ENCODE data around the gene HTT.

Gene HTT

DNA sequence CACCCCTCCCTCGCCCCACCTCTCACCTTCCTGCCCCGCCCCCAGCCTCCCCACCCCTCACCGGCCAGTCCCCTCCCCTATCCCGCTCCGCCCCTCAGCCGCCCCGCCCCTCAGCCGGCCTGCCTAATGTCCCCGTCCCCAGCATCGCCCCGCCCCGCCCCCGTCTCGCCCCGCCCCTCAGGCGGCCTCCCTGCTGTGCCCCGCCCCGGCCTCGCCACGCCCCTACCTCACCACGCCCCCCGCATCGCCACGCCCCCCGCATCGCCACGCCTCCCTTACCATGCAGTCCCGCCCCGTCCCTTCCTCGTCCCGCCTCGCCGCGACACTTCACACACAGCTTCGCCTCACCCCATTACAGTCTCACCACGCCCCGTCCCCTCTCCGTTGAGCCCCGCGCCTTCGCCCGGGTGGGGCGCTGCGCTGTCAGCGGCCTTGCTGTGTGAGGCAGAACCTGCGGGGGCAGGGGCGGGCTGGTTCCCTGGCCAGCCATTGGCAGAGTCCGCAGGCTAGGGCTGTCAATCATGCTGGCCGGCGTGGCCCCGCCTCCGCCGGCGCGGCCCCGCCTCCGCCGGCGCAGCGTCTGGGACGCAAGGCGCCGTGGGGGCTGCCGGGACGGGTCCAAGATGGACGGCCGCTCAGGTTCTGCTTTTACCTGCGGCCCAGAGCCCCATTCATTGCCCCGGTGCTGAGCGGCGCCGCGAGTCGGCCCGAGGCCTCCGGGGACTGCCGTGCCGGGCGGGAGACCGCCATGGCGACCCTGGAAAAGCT is at the start of gene HTT, which contains the start of gene HTT-AS:
TSS of gene HTT (plus strand) at position 604 of the 768 bp plus-strand sequence. CDS start at position 749, 145 bp downstream.
TSS of gene HTT-AS (minus strand) at position 461 of the 768 bp plus-strand sequence.
- DNase-seq (ENCODE audit: low read depth) = peak; percentile 86

GRCh38 chr4:3025881-3026280 is 48.6 kb upstream of the HTT start:
- no peak for DNase-seq (ENCODE audit: low read depth)

GRCh38 chr4:3026540-3026939 is 47.9 kb upstream of the HTT start:
- no peak for DNase-seq (ENCODE audit: low read depth)

GRCh38 chr4:3029464-3029863 is 45.0 kb upstream of the HTT start:
- DNase-seq (ENCODE audit: low read depth) = no peak

DNA sequence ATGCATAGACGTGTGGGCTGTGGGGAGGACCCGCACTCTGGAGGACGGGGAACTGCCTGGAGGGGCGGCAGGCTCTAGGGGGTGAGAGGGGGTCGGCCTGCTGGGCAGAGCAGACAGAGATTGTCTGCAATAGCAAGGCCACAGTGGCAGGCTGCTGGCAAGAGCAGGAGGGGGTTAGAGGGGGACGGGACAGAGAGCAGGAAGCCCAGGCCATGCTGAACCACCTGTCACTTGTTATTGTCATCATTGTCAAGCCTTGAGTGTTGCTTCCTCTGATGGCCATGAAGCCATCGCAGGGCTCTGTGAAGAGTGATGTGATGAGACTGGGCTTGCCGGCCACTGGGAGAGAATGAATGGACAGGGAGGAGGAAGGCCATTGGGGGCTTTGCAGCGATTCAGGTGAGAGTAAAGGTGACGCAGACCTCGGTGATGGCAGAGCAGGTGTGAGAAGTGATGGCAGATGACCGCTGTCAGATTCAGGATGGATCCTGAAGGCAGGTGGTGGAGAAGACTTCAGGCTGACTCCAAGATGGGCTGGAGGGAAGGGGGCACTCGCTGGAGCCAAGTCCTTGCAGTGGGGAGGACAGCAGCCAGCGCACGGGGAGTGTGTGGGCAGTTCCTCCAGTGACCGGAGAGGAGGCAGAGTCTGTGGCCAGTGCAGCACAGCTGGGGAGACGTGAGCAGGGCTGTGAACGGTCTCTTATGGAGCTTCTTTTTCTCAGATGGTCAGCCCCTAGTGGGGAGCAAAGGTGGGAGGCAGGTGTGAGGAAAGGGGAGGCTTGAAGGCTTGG is 43.7 kb upstream of the HTT start:
- no peak for DNase-seq (ENCODE audit: low read depth)

GRCh38 chr4:3031357-3032082 is 43.0 kb upstream of the HTT start:
- DNase-seq (ENCODE audit: low read depth) = no peak

- DNase-seq (ENCODE audit: low read depth) = no peak
Observed at GRCh38 chr4:3034231-3034630, 40.2 kb upstream of the HTT start.

DNA sequence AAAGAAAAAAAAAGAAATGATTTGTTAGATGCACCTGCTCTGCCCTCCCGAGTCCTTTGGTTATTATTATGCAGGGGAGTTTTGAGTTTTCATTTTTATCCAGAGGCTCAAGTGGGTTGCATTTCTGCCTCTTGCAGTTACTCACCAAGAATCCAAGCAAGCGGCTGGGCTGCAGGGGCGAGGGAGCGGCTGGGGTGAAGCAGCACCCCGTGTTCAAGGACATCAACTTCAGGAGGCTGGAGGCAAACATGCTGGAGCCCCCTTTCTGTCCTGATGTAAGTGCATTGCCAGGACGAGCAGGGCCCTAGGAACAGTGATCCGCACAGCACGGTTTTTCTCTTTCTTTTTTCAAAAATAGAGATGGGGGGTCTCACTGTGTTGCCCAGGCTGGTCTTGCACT is 39.2 kb upstream of the HTT start:
- DNase-seq (ENCODE audit: low read depth) = no peak

GRCh38 chr4:3035674-3036073 is 38.8 kb upstream of the HTT start:
- DNase-seq (ENCODE audit: low read depth) = no peak

GRCh38 chr4:3036131-3036952 is 38.1 kb upstream of the HTT start:
- DNase-seq (ENCODE audit: low read depth) = no peak

- no peak for DNase-seq (ENCODE audit: low read depth)
Observed at GRCh38 chr4:3037957-3038461, 36.5 kb upstream of the HTT start.

DNA sequence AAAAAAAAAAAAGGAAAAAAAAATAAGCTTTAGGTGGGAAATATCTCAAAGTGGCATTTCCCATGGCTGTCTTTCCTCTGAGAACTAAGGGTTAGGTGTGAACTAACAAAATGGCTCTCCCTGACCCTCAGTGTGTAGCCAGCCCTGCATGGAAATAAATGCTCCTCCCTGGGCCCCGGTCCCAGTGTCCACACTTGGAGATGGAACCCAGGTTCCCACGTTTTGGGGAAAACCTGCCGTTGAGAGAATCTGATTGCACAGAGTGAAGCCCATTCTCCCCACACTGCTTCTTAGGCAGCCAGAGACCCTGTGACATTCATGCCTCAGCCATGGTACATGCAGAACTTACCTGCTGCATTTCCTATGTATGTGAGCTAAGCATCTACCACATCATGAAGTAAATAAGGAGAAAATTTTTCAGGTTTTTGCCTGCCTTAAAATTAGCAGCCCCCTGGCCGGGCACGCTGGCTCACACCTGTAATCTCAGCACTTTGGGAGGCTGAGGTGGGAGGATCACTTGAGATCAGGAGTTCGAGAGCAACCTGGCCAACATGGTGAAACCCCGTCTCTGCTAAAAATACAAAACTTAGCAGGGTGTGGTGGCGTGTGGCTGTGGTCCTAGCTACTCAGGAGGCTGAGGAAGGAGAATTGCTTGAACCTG is 34.6 kb upstream of the HTT start:
- no peak for DNase-seq (ENCODE audit: low read depth)

DNA sequence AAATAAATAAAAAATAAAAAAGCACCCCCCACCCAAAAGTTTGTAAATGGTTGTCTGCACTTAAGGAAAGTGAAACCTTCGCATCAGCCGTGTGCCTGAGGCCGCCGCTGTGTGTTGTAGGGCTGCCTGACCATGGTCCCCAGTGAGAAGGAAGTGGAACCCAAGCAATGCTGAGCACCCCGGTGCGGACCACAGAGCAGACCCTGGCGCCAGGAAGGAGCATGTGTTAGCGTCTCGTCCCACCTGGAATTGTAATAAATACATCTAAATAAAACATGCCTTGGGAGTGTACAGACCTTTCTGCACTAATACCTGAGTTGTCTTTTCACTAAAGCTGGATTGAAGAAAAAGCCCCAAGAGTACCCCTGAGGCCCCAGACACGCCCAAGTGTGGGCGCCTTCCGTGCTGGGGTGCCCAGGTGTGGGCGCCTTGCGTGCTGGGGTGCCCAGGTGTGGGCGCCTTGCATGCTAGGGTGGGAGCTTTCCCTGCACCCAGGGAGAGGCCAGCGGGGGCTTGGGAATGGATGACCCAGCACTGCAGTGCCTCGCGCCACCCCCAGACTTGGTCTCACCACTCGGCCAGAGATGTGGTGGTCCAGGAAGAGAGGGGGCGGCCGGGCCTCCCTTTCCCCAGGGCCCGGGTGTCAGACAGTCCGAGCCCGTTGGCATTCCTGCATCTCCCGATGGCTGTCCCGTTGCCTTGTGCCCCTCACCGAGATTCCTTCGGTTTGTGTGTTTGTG is 33.9 kb upstream of the HTT start:
- DNase-seq (ENCODE audit: low read depth) = no peak

DNA sequence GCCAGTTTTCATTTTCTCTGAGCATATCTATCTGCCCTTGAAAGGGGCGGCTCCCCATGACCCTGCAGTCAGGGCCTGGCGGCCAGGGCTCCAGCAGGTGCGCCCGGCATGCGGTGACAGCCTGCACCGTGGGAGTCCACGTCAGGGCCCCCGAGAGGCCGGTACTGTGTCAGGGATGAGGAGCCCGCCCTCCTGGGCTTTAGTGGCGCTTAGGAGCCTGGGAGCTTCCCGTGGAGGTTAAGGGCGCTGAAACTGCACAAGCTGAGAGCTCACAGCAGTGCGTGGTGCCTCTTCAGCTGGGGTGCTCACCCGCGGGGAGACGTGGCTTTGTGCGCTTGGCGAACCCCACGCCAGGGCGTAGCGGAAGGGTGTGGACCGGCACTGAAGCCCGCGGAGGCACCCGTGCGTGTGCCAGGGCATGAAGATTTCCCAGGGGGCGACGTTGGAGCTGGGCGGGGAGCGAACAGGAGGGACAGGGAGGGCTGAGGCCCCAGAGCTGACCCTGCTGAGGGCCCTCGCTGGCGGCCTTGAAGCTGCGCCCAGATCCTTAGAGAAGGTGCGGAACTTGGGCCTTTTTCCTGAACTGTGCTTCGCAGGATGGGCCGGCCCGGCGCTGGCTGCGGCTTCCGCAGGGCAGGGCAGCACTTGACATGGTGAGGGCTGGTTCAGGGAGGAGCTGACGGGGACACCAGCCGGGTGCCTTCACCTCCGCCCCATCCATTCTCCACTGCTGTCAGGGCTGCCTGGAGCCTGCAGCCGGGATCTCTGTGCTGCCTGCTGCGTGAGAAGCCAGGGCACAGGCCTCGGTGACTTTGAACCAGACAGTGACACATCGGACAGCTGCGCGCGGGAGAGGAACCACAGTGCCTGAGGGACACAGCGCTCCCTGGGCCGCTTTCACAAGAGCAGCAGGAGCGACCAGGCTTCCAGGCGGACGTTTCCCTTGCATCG is 33.0 kb upstream of the HTT start:
- peak; percentile 21 for DNase-seq (ENCODE audit: low read depth)

- DNase-seq (ENCODE audit: low read depth) = no peak
Observed at GRCh38 chr4:3042226-3042625, 32.3 kb upstream of the HTT start.

DNA sequence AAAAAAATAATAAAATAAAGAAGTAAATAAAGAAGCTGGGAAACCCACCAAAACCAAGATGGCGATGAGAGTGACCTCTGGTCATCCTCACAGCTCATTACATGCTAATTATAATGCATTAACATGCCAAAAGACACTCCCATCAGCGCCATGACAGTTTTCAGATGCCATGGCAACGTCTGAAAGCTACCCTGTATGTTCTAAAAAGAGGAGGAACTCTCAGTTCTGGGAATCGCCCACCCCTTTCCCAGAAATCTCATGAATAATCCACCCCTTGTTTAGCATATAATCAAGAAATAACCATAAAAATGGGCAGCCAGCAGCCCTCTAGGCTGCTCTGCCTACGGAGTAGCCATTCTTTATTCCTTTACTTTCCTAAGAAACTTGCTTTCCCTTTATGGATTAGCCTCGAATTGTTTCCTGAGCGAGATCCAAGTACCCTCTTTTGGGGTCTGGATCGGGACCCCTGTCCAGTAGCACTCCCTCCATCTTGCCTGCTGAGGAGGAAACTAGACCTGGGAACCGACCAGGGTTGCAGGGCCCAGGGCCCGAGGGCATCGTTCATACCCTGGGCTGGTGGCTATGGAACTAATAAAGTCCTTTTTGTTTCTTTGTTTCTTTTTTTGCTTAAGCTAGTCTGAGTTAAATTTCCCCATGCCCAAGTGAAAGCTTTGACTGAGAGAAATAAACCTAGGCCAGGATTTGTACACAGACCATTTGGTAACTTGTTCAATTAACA is 31.0 kb upstream of the HTT start:
- DNase-seq (ENCODE audit: low read depth) = no peak

- peak; percentile 85 for DNase-seq (ENCODE audit: low read depth)
Observed at GRCh38 chr4:3044870-3045819, 29.3 kb upstream of the HTT start.

All from amniotic epithelial cell (primary cell).